ENCODE results near the gene CTBP2.

The CTBP2 gene

DNA sequence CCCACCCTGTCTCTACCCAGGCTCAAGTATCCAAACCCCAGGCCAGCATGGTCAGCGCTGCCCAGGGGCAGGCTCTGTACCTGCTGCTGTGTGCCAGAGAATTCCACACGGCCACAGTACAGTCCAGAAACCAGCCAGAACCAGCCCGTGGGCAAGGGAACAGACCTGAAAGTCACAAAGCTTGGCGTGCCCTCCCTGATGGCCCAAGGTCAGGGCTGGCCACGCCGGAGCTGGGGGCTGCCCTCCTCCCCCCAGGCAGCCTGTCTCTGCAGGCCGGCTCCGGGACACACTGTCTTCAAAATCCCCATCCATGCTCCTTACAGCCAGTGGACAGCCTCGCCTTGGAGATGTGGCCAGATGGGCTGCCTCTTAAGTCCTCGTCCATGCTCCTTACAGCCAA is 78.4 kb downstream of the CTBP2 start:
- Mint-ChIP-seq H3K4me1 (peaks cover 68% of the 10 kb centered on the region), H3K27me3 (ENCODE audit: low read depth) (no peaks in the 10 kb centered on the region), H3K27ac (peak overlapping the region in 1 of 3 experiments; percentile 30), H3K4me3 (no peak overlapping the region), H3K36me3 (ENCODE audit: low read depth) (peaks cover 52% of the 10 kb centered on the region), H3K9me3 (no peaks in the 10 kb centered on the region)
- TF ChIP-seq, protein P1, sequence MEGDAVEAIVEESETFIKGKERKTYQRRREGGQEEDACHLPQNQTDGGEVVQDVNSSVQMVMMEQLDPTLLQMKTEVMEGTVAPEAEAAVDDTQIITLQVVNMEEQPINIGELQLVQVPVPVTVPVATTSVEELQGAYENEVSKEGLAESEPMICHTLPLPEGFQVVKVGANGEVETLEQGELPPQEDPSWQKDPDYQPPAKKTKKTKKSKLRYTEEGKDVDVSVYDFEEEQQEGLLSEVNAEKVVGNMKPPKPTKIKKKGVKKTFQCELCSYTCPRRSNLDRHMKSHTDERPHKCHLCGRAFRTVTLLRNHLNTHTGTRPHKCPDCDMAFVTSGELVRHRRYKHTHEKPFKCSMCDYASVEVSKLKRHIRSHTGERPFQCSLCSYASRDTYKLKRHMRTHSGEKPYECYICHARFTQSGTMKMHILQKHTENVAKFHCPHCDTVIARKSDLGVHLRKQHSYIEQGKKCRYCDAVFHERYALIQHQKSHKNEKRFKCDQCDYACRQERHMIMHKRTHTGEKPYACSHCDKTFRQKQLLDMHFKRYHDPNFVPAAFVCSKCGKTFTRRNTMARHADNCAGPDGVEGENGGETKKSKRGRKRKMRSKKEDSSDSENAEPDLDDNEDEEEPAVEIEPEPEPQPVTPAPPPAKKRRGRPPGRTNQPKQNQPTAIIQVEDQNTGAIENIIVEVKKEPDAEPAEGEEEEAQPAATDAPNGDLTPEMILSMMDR (IDR thresholded peaks at IDR 0.05; ENCODE audit: unreplicated experiment in 3 of 3): no peak

DNA sequence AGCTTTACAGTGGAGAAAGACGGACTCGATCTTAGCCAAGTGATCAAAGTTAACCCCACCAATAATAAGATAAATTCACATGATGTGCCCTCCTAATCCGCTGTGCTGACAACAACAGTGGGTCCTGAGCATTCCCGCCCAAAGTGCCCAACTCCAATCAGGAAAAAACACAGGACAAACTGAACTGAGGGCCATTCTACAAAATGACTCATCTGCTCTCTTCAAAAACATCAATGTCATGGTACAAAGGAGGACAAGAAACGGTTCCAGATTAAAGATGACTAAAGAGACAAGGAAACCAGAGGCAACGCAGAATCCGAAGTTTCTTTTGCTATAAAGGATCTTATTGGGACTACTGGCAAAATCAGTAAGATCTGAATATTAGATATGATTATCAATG is 79.4 kb downstream of the CTBP2 start:
- Mint-ChIP-seq H3K4me1 (peaks cover 70% of the 10 kb centered on the region), H3K27ac (peak overlapping the region; percentile 10 to 42 (median 35)), H3K36me3 (ENCODE audit: low read depth) (peaks cover 58% of the 10 kb centered on the region), H3K9me3 (no peaks in the 10 kb centered on the region), H3K4me3 (no peak overlapping the region), H3K27me3 (ENCODE audit: low read depth) (no peaks in the 10 kb centered on the region)
- TF ChIP-seq, protein P1 (IDR thresholded peaks at IDR 0.05; ENCODE audit: unreplicated experiment in 3 of 3): no peak

DNA sequence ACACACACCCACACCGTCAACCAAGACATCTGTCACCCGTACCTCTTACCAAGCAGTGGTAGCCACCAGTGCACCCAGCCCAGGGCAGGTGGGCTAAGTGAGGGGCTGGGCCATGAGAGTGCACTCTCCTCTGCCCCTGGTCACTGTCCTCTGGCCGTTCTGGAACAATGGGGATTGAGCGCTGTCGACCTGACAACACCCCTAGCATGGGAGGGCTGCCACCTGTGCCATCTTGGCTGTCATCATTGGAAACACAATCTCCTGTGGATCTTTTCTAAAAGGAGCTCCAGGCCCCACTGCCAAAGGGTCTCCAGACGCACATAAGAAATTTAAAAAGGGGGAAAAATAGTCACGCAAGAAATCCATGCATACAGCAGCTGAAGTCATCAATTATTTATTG is 80.1 kb downstream of the CTBP2 start:
- TF ChIP-seq, protein P1 (IDR thresholded peaks at IDR 0.05; ENCODE audit: unreplicated experiment in 3 of 3): no peak
- Mint-ChIP-seq H3K27me3 (ENCODE audit: low read depth) (no peaks in the 10 kb centered on the region), H3K4me1 (peaks cover 63% of the 10 kb centered on the region), H3K36me3 (ENCODE audit: low read depth) (peaks cover 63% of the 10 kb centered on the region), H3K4me3 (no peak overlapping the region), H3K27ac (peak overlapping the region in 2 of 3 experiments; percentile 49 to 75), H3K9me3 (no peaks in the 10 kb centered on the region)

DNA sequence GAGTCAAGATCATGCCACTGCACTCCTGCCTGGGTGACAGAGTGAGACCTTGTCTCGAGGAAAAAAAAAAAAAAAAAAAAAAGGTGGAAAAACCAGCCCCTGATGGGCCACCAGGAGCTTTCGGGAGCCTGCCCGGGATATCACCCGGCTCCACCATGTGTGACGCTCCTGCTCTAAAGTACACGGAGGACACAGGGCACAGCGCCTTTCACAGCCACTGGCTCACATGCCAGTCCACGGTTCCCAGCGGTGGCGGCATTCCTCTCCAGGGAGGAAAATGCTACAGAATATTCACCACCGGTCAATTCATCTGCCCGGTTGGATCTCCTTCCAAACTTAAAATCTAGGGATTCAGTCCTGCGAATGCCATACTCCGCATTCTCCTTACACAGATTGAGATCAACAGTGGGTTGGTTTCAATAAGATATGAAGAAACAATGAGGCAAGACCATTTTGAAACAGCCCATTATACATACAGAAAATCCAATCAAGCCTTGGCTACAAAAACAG is 81.2 kb downstream of the CTBP2 start:
- Mint-ChIP-seq H3K36me3 (ENCODE audit: low read depth) (peaks cover 65% of the 10 kb centered on the region), H3K27ac (peak overlapping the region in 1 of 3 experiments; percentile 49), H3K9me3 (no peaks in the 10 kb centered on the region), H3K4me3 (no peak overlapping the region), H3K4me1 (peaks cover 54% of the 10 kb centered on the region), H3K27me3 (ENCODE audit: low read depth) (no peaks in the 10 kb centered on the region)
- TF ChIP-seq, protein P1 (IDR thresholded peaks at IDR 0.05; ENCODE audit: unreplicated experiment in 3 of 3): no peak

DNA sequence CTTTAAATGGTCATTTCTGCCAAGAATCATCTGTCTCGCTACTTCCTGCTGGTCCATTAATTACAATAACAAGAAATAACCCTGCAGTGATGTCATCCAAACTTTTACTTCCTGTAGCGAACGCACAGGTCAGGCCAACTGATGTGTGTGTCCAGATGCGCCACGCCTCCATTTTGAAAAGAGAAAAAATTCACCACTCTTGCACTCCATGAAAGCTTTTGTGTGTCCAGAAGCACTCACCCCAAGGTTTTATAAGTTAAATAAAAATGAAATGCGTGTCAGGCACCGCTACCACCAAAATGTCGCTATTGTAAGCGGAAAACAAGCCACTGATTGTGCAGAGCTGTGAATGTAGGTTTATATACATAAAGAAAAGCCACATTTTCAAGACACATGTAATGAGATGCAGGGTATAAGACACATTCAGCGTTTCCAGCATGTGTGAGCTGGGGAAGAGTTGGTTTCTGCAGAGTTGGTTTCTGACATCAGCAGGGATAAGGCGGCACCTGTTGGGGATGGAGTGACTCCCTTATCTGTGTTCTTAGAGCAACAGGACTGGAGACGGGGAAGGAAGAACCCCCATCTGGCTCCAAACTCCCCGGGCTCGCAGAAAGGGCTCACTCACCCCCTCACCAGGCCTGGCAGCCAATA is 83.3 kb downstream of the CTBP2 start:
- TF ChIP-seq, protein P1 (IDR thresholded peaks at IDR 0.05; ENCODE audit: unreplicated experiment in 3 of 3): no peak
- H3K4me3 Mint-ChIP-seq: no peak overlapping the region
- no peaks in the 10 kb centered on the region for H3K27me3 Mint-ChIP-seq (ENCODE audit: low read depth)
- H3K9me3 Mint-ChIP-seq: no peaks in the 10 kb centered on the region
- peak overlapping the region; percentile 54 to 84 (median 76) for H3K27ac Mint-ChIP-seq
- H3K4me1 Mint-ChIP-seq: peaks cover 37% of the 10 kb centered on the region
- peaks cover 70% of the 10 kb centered on the region for H3K36me3 Mint-ChIP-seq (ENCODE audit: low read depth)
